Activated B cell treated with CpG ODN at 0.5 μM for 24 hours (primary cell): ENCODE data around the gene GARIN5A. TPM values are rescaled to one million over a fixed set of nuclear protein-coding genes. Genes with fewer than 3 reads are reported as not detected.
A peak's percentile ranks its signal among the peaks of the same experiment; 100 is the strongest.

Source experiments
- ATAC-seq: fragments of 200-7000 bp; cut with Tn5 transposase; one replicate; pipeline ENCODE4 v1.10.0; 2021; ENCODE audit warnings: low read depth, mild to moderate bottlenecking, moderate library complexity
- CTCF ChIA-PET: fragments of 350-600 bp; sonication (Branson Sonifier 250); formaldehyde crosslinking; loops from one replicate; lab custom pipeline; 2021; ENCODE audit warnings: antibody characterized with exemption; lab: Charles Lee
- POLR2A ChIA-PET: fragments of 350-600 bp; sonication (Branson Sonifier 250); formaldehyde crosslinking; loops from one replicate; lab custom pipeline; 2021; ENCODE audit warnings: antibody characterized with exemption; lab: Charles Lee
- DNase-seq: peaks from one replicate; pipeline ENCODE4 v3.0.0; 2022
- H3K27ac Mint-ChIP-seq: one replicate; pipeline ENCODE4 v1.8.0; 2020; ENCODE audit warnings: mixed read lengths
- H3K27me3 Mint-ChIP-seq: one replicate; pipeline ENCODE4 v1.8.0; 2021; ENCODE audit warnings: mixed read lengths
- H3K36me3 Mint-ChIP-seq: one replicate; pipeline ENCODE4 v1.8.0; 2021; ENCODE audit warnings: low read depth, mixed read lengths
- H3K4me1 Mint-ChIP-seq: one replicate; pipeline ENCODE4 v1.8.0; 2021; ENCODE audit warnings: mixed read lengths
- H3K4me3 Mint-ChIP-seq: one replicate; pipeline ENCODE4 v1.8.0; 2020; ENCODE audit warnings: mild to moderate bottlenecking, mixed read lengths
- H3K9me3 Mint-ChIP-seq: one replicate; pipeline ENCODE4 v1.8.0; 2020; ENCODE audit warnings: mixed read lengths
- intact Hi-C: fragments of 100-400 bp; cut with micrococcal nuclease; formaldehyde crosslinking; loops from one replicate; pipeline ENCODE4 v1.15.1; 2024
- total RNA-seq: library from RNA; stranded (reverse); gene quantifications from 2 replicates; pipeline ENCODE4 v1.2.3, GENCODE V29; 2022
- TF ChIP-seq, protein P1 (sequence below): fragments of 200-600 bp; IDR thresholded peaks from one replicate; pipeline ENCODE4 v1.8.0; 2022; ENCODE audit warnings: antibody characterized with exemption, mild to moderate bottlenecking

Gene GARIN5A
- total RNA-seq, 1 donor from 2014 or later: 0.67 TPM

DNA sequence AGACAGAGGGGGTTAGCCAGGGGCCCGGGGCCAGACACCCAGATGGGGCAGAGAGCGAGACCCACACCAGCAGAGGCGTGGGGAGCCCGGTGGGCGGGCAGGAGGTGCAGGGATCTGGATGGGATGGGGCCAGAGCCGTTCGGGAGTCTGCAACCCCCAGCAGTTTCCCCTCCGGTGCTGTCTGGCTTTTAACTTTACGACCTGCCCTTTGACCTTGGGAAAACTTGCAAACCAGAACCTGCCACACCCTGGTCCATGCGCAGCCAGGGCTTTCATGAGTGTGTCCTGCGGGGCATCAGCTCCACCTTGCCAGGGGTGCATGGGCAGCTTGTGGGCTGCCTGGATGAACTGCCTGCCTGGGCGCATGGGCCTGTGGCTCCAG is 24.5 kb upstream of the GARIN5A start:
- TF ChIP-seq, protein P1, sequence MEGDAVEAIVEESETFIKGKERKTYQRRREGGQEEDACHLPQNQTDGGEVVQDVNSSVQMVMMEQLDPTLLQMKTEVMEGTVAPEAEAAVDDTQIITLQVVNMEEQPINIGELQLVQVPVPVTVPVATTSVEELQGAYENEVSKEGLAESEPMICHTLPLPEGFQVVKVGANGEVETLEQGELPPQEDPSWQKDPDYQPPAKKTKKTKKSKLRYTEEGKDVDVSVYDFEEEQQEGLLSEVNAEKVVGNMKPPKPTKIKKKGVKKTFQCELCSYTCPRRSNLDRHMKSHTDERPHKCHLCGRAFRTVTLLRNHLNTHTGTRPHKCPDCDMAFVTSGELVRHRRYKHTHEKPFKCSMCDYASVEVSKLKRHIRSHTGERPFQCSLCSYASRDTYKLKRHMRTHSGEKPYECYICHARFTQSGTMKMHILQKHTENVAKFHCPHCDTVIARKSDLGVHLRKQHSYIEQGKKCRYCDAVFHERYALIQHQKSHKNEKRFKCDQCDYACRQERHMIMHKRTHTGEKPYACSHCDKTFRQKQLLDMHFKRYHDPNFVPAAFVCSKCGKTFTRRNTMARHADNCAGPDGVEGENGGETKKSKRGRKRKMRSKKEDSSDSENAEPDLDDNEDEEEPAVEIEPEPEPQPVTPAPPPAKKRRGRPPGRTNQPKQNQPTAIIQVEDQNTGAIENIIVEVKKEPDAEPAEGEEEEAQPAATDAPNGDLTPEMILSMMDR: no peak
- ATAC-seq (no peak), DNase-seq (no peak)
- intact Hi-C loops: no loop called here
- H3K4me3 Mint-ChIP-seq: no peak overlapping the region
- H3K9me3 Mint-ChIP-seq: no peaks in the 10 kb centered on the region
- POLR2A ChIA-PET: no interaction called here
- peaks cover 8% of the 10 kb centered on the region for H3K36me3 Mint-ChIP-seq
- no peaks in the 10 kb centered on the region for H3K27me3 Mint-ChIP-seq
- no peaks in the 10 kb centered on the region for H3K4me1 Mint-ChIP-seq
- CTCF ChIA-PET: interaction anchor here (0.6 kb wide), 1 partner anchor 55 kb away, joined by 4 read pairs; no protein-coding TSS in a partner anchor
- no peak overlapping the region for H3K27ac Mint-ChIP-seq

DNA sequence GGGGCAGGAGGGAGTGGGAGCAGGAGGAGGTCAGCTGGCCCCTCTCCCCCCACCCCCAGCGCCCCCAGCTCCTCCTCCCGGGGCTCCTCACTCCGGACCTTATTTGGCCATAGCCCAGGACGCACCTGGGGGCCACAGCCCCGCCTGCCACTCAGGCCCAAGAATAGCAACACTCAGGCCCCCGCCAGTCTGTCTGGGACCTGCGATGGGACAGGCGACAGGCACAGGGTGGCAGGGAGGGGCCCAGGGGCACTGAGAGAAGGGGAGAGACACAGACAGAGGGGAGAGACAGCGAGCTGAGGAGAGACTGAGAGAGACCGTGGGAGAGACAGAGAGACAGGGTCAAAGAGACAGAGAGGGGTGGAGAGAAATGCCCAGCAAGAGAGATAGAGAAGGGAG is 24.1 kb upstream of the GARIN5A start:
- TF ChIP-seq, protein P1: no peak
- Mint-ChIP-seq H3K36me3 (peaks cover 7% of the 10 kb centered on the region), H3K27me3 (no peaks in the 10 kb centered on the region), H3K4me1 (no peaks in the 10 kb centered on the region), H3K27ac (no peak overlapping the region), H3K4me3 (no peak overlapping the region), H3K9me3 (no peaks in the 10 kb centered on the region)
- no peak for DNase-seq
- ChIA-PET CTCF (interaction anchor here (0.7 kb wide), 1 partner anchor 56 kb away, joined by 3 read pairs; no protein-coding TSS in a partner anchor), POLR2A (interaction anchor here (0.7 kb wide), 1 partner anchor 783 kb away, joined by 4 read pairs; no protein-coding TSS in a partner anchor)
- intact Hi-C loops: no loop called here
- ATAC-seq: no peak

DNA sequence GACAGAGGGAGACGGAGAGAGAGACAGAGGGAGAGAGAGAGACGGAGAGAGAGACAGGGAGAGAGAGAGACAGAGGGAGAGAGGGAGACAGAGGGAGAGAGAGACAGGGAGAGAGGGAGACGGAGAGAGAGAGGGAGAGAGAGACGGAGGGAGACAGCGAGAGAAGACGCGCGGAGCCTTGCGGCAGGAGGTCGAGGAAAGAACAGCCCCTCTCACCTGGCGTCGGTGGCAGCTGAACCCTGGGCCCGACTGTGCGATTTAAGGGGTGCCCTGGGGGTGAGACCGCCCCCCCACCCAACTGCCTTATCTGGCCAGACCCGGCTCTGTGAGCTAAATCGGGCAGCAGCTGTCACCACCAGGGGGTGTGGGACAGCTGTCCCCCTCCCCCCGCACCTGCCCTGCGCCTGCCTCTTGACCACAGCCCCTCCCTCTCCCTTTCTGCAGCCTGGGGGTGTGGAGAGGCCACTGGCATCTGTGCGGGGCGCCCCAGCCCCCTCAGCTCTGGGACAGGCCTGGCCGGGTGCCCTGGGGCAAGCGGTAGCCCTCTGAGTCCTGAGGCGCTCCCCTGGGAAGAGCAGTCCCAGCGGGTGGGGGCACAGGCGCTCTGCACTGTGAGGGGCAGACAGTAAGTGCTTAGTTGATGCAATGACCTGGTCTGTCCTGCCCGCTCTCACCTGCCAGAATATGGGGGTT is 23.6 kb upstream of the GARIN5A start:
- intact Hi-C loops: no loop called here
- POLR2A ChIA-PET: interaction anchor here (0.7 kb wide), 1 partner anchor 782 kb away, joined by 4 read pairs; no protein-coding TSS in a partner anchor
- CTCF ChIA-PET: interaction anchor here (0.7 kb wide), 1 partner anchor 56 kb away, joined by 3 read pairs; no protein-coding TSS in a partner anchor

DNA sequence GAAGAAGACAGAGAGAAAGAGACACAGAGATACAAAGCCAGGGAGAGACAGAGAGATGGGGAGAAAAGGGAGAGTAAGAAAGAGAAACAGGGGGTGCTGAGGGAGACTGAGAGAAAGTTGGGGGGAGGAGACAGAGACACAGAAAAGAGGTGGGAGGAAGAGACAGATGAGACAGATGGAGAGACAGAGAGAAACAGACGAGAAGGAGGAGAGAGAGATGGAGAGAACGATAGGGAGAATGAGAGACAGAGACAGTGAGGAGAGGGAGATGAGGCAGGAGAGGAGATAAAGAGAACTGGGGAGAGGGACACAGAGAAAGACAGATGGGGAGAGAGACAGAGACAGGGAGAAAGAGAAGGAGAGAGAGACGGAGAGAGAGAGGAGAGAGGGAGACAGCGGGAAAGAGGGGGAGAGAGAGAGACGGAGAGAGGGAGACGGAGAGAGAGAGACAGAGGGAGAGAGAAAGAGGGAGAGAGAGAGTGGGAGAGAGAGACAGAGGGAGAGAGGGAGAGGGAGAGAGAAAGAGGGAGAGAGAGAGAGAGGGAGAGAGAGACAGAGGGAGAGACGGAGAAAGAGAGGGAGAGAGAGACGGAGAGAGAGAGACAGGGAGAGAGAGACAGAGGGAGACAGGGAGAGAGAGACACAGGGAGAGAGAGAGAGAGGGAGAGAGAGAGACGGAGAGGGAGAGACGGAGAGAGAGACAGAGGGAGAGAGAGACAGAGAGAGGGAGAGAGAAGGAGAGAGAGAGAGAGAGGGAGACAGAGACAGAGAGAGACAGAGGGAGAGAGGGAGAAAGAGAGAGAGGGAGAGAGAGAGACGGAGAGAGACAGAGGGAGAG is 21.8 kb upstream of the GARIN5A start:
- Mint-ChIP-seq H3K36me3 (peaks cover 7% of the 10 kb centered on the region), H3K27me3 (no peaks in the 10 kb centered on the region), H3K4me3 (no peak overlapping the region), H3K27ac (no peak overlapping the region), H3K4me1 (no peaks in the 10 kb centered on the region), H3K9me3 (no peaks in the 10 kb centered on the region)
- TF ChIP-seq, protein P1: no peak
- POLR2A ChIA-PET: no interaction called here
- intact Hi-C loops: no loop called here
- no peak for ATAC-seq
- CTCF ChIA-PET: no interaction called here
- no peak for DNase-seq

More for the DNA sequence above, 23.6 kb upstream of the GARIN5A start:
- ATAC-seq: peak; percentile 58
- Mint-ChIP-seq H3K27ac (no peak overlapping the region), H3K4me3 (no peak overlapping the region), H3K9me3 (no peaks in the 10 kb centered on the region), H3K4me1 (no peaks in the 10 kb centered on the region), H3K36me3 (peaks cover 6% of the 10 kb centered on the region), H3K27me3 (no peaks in the 10 kb centered on the region)
- TF ChIP-seq, protein P1: no peak
- no peak for DNase-seq

DNA sequence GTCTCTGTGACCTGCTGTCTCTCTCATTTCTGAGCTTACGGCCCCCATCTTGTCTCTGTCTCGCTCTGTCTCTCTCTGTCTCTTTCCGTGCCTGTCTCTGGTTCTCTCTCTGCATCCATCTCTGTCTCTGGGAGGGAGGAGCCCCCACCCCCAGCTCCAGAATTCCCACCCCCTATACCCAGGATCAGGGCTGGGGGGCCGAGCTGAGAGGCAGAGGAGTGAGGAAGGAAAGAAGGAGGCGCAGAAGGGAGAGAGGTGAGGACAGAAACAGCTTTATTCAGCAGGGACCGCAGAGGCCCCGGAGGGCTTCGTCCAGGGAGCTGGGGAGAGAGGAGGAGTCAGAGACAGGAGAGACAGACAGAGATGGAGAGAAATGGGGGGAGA is 20.4 kb upstream of the GARIN5A start:
- DNase-seq (no peak), ATAC-seq (no peak)
- Mint-ChIP-seq H3K9me3 (no peaks in the 10 kb centered on the region), H3K36me3 (peaks cover 7% of the 10 kb centered on the region), H3K27me3 (no peaks in the 10 kb centered on the region), H3K4me1 (peaks cover 4% of the 10 kb centered on the region), H3K4me3 (no peak overlapping the region), H3K27ac (no peak overlapping the region)
- POLR2A ChIA-PET: interaction anchor here (0.6 kb wide), 1 partner anchor 12 kb away, joined by 5 read pairs; no protein-coding TSS in a partner anchor
- TF ChIP-seq, protein P1: no peak
- CTCF ChIA-PET: no interaction called here
- intact Hi-C loops: no loop called here
